Tibial artery (tissue), 4 donors: ENCODE measurements around the gene TMA16.

Experiments used
- DNase-seq, 2 donors: peaks; one replicate each; pipeline ENCODE4 v3.0.0-alpha.2; 2019
- H3K27ac ChIP-seq, 2 donors: fragments of 200-600 bp; sonication (generic) in 1 of 2; 1 replicate in 1 of 2; 2 replicates in 1 of 2; pipeline ENCODE4 v1.5.1; 2018 to 2019; ENCODE audit warnings: mild to moderate bottlenecking in 1 of 2
- H3K27me3 ChIP-seq, 2 donors: fragments of 200-600 bp; sonication (generic) in 1 of 2; one replicate each; pipeline versions ENCODE4 v1.5.1 to v1.6.0; 2016 to 2019
- H3K36me3 ChIP-seq, 3 donors: fragments of 200-600 bp; sonication (generic) in 2 of 3; one replicate each; pipeline ENCODE4 v1.5.1; 2016 to 2019; ENCODE audit warnings: mild to moderate bottlenecking in 2 of 3
- H3K4me1 ChIP-seq, 4 donors: fragments of 200-600 bp; sonication (generic) in 2 of 4; 1 replicate in 3 of 4; 2 replicates in 1 of 4; pipeline ENCODE4 v1.5.1; 2016 to 2019
- H3K4me3 ChIP-seq, 2 donors: fragments of 200-600 bp; sonication (generic) in 1 of 2; 1 replicate in 1 of 2; 2 replicates in 1 of 2; pipeline ENCODE4 v1.5.1; 2018 to 2019; ENCODE audit warnings: mild to moderate bottlenecking in 2 of 2
- H3K9me3 ChIP-seq, 3 donors: fragments of 200-600 bp; sonication (generic) in 1 of 3; one replicate each; pipeline ENCODE4 v1.5.1; 2016 to 2019
- CTCF ChIP-seq, 2 experiments: fragments of 200-600 bp in 1 of 2; fragments of 450-650 bp in 1 of 2; IDR thresholded peaks; one replicate each; pipeline ENCODE4 v1.5.1; 2017 to 2019; ENCODE audit warnings: antibody characterized with exemption in 2 of 2, mild to moderate bottlenecking in 1 of 2, moderate library complexity in 1 of 2
- intact Hi-C: fragments of 100-400 bp; cut with DNase I; formaldehyde crosslinking; loops from one replicate; pipeline ENCODE4 v1.15.0; 2023; ENCODE audit warnings: low total_unique reads

TMA16 gene

GRCh38 chr4:163562496-163562895, 68.0 kb downstream of the TMA16 start:
- Histone ChIP-seq H3K4me1 (no peaks in the 10 kb centered on the region), H3K36me3 (no peaks in the 10 kb centered on the region), H3K4me3 (no peak overlapping the region), H3K9me3 (no peaks in the 10 kb centered on the region), H3K27ac (no peak overlapping the region), H3K27me3 (no peaks in the 10 kb centered on the region)
- TF ChIP-seq CTCF (IDR thresholded peaks at IDR 0.05): no peak
- no peak for DNase-seq
- intact Hi-C loops: no loop called here

DNA sequence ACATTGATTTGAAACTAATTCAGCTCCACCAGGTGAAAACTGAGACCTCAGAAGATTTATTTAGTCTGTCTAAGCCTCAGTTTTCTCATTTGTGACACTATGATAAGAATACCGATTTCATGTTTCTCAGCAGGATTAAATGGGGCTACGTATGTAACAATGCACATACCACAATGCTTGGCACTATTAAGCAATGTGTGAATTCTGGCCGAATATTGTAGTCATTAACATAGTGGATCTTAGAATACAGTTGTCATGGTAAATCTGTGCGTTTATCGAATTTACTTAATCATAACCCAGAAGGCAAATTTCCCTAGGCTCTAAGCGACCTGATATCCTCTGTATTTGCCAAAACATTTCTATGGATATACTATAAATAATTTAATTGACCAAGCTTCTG, 69.1 kb downstream of the TMA16 start:
- no peak overlapping the region for H3K27ac ChIP-seq
- no peak overlapping the region for H3K4me3 ChIP-seq
- intact Hi-C loops: no loop called here
- H3K27me3 ChIP-seq: no peaks in the 10 kb centered on the region
- H3K36me3 ChIP-seq: no peaks in the 10 kb centered on the region
- H3K9me3 ChIP-seq: no peaks in the 10 kb centered on the region
- TF ChIP-seq CTCF (IDR thresholded peaks at IDR 0.05): no peak
- no peak for DNase-seq
- H3K4me1 ChIP-seq: no peaks in the 10 kb centered on the region

DNA sequence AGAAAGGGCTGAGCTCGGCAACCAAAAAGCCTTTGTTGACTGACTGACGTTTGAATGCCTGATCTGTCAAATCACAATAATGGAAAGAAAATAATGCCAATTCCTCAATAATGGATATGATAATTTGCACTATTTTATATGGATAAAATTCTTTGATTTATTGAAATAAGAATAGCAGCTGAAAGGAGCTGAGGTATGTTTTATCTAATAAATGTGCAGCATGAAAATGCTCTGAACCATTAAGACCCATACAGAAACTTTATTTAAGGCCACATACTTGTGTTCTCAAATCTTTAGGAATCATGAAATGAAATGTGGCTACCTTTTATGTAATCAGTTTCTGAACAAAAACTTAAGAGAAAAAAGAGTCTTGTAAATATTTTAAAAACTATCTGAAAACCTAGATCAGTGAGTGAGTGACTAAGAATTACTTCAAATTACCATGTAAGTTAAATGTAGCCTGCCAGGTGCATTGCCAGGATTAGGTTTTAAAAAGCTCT, 69.8 kb downstream of the TMA16 start:
- no peak overlapping the region for H3K4me3 ChIP-seq
- no peaks in the 10 kb centered on the region for H3K9me3 ChIP-seq
- no peak for DNase-seq
- H3K4me1 ChIP-seq: no peaks in the 10 kb centered on the region
- no peaks in the 10 kb centered on the region for H3K27me3 ChIP-seq
- no peaks in the 10 kb centered on the region for H3K36me3 ChIP-seq
- intact Hi-C loops: no loop called here
- no peak overlapping the region for H3K27ac ChIP-seq
- TF ChIP-seq CTCF (IDR thresholded peaks at IDR 0.05): no peak

GRCh38 chr4:163565226-163566135, 71.0 kb downstream of the TMA16 start:
- no peak for TF ChIP-seq CTCF (IDR thresholded peaks at IDR 0.05)
- Histone ChIP-seq H3K4me1 (no peaks in the 10 kb centered on the region), H3K27me3 (no peaks in the 10 kb centered on the region), H3K9me3 (no peaks in the 10 kb centered on the region), H3K36me3 (no peaks in the 10 kb centered on the region), H3K4me3 (no peak overlapping the region), H3K27ac (no peak overlapping the region)
- intact Hi-C loops: no loop called here
- DNase-seq: no peak

GRCh38 chr4:163566257-163566796, 71.8 kb downstream of the TMA16 start:
- no peak for TF ChIP-seq CTCF (IDR thresholded peaks at IDR 0.05)
- Histone ChIP-seq H3K4me1 (no peaks in the 10 kb centered on the region), H3K27me3 (no peaks in the 10 kb centered on the region), H3K27ac (no peak overlapping the region), H3K4me3 (no peak overlapping the region), H3K36me3 (no peaks in the 10 kb centered on the region), H3K9me3 (no peaks in the 10 kb centered on the region)
- DNase-seq: no peak
- intact Hi-C loops: no loop called here
